Parietal lobe (tissue), 2 donors: ENCODE measurements around the gene KRT76. TPM values are rescaled to one million over a fixed set of nuclear protein-coding genes. Genes with fewer than 3 reads are reported as not detected.

Experiments
- small RNA-seq: library from RNA; depleted of rRNA; stranded (forward); fragments of <200 nt; gene quantifications from one replicate; pipeline ENCODE3, GENCODE V24; 2014; ENCODE audit warnings: low replicate concordance
- total RNA-seq: library from RNA; depleted of rRNA; stranded (reverse); fragments of >200 nt; gene quantifications from one replicate; pipeline ENCODE4 v1.2.3, GENCODE V29; 2014

The KRT76 gene
- total RNA-seq, result not detected

DNA sequence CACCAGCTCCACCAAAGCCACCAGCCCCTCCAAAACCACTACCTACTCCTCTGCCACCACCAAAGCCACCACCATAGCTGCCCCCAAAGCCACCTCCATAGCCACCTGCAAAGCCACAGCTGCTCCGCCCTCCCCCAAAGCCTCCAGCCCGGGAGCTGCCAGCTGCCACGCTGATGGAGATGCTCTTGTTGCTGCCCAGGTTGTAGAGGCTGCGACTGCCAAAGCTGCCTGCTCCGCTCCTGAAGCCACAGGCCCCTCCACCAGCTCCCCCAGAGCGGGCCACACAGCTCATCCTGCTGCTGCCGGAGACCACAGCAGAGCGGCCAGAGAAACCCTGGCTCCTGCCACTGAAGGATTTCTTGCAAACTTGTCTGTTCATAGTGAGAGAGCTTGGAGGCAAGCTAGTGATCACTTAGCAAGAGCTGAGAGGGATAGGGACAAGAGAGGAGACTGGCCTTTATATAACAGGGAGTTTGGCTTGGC lies at the start of gene KRT76:
KRT76 (minus strand) TSS at position 433 of the 483 bp plus-strand sequence; CDS start at position 379, 54 bp downstream.

GRCh38 chr12:52813885-52814709 lies 37.0 kb upstream of the KRT76 start, which contains the start of gene KRT4:
Gene KRT4, minus strand, starts transcription at chr12:52814116. Its CDS starts 58 bp downstream, at chr12:52814058.

GRCh38 chr12:52795694-52796428 lies 18.7 kb upstream of the KRT76 start, which contains the start of gene KRT3:
Gene KRT3, minus strand, starts transcription at chr12:52796117. Its CDS starts 75 bp downstream, at chr12:52796042.

Small RNAs within 50 kb of the gene (small RNA-seq; reads per million reads assigned to genes)
- gene AC107016.2, result not detected

Other genes with a start within 250 kb of the KRT76 start
- not detected for gene KRT71, start 224.2 kb downstream of the KRT76 start, total RNA-seq
- not detected for gene KRT74, start 203.5 kb downstream of the KRT76 start, total RNA-seq
- not detected for gene KRT72, start 175.9 kb downstream of the KRT76 start, total RNA-seq
- not detected for gene KRT73, start 158.8 kb downstream of the KRT76 start, total RNA-seq
- gene KRT2, start 125.1 kb downstream of the KRT76 start, total RNA-seq, result not detected
- gene KRT1, start 96.9 kb downstream of the KRT76 start, total RNA-seq, result 0.31 TPM
- gene KRT77, start 73.8 kb downstream of the KRT76 start, total RNA-seq, result not detected
- gene KRT3, start 18.8 kb upstream of the KRT76 start, total RNA-seq, result not detected
- gene KRT4, start 36.8 kb upstream of the KRT76 start, total RNA-seq, result not detected
- gene KRT79, start 57.0 kb upstream of the KRT76 start, total RNA-seq, result not detected
- not detected for gene KRT78, start 71.6 kb upstream of the KRT76 start, total RNA-seq
- not detected for gene KRT8, start 127.7 kb upstream of the KRT76 start, total RNA-seq
- gene KRT18, start 171.8 kb upstream of the KRT76 start, total RNA-seq, result 1.3 TPM
- gene EIF4B, start 229.1 kb upstream of the KRT76 start, total RNA-seq, result 763 TPM